MM.1S (cell line): ENCODE data around the gene PLAAT2.
"Not testable (repeated sequence)": the region's sequence is repeated elsewhere in the genome, so short reads cannot be mapped to it uniquely, and the experiment has no call there.

Source experiments
- DNase-seq: peaks from one replicate; pipeline ENCODE4 v3.0.0-alpha.2; 2015
- H2AFZ ChIP-seq: fragments of 300-600 bp; sonication (generic); 2 replicates; pipeline ENCODE4 v1.6.0; 2016; ENCODE audit warnings: antibody characterized with exemption, low read length
- H3F3A ChIP-seq: fragments of 300-600 bp; sonication (generic); 2 replicates; pipeline ENCODE4 v1.6.1; 2016; ENCODE audit warnings: mild to moderate bottlenecking, antibody characterized with exemption, low read length, moderate library complexity, mixed read lengths; ENCODE audit not compliant: insufficient read depth
- H3K27ac ChIP-seq: fragments of 300-600 bp; sonication (generic); 2 replicates; pipeline ENCODE4 v1.5.1; 2016; ENCODE audit warnings: mild to moderate bottlenecking, low read length
- H3K27me3 ChIP-seq: fragments of 300-600 bp; sonication (generic); replicated peaks from 2 replicates; pipeline ENCODE4 v1.6.0; 2016; ENCODE audit warnings: low read length; ENCODE audit not compliant: insufficient read depth
- H3K36me3 ChIP-seq: fragments of 300-600 bp; sonication (generic); replicated peaks from 2 replicates; pipeline ENCODE4 v1.6.1; 2016; ENCODE audit warnings: mild to moderate bottlenecking, low read length, mixed read lengths; ENCODE audit not compliant: insufficient read depth
- H3K4me1 ChIP-seq: fragments of 300-600 bp; sonication (generic); 2 replicates; pipeline ENCODE4 v1.6.1; 2016; ENCODE audit warnings: low read length, mixed read lengths
- H3K4me2 ChIP-seq: fragments of 300-600 bp; sonication (generic); 2 replicates; pipeline ENCODE4 v1.6.0; 2016; ENCODE audit warnings: low read depth, low read length
- H3K4me3 ChIP-seq: fragments of 300-600 bp; sonication (generic); 2 replicates; pipeline ENCODE4 v1.5.1; 2016; ENCODE audit warnings: low read length, mixed read lengths
- H3K79me2 ChIP-seq: fragments of 300-600 bp; sonication (generic); 2 replicates; pipeline ENCODE4 v1.6.1; 2016; ENCODE audit warnings: mixed run types, low read length, mixed read lengths
- H3K9ac ChIP-seq: fragments of 300-600 bp; sonication (generic); 2 replicates; pipeline ENCODE4 v1.6.1; 2016; ENCODE audit warnings: low read length, mixed read lengths
- H3K9me2 ChIP-seq: fragments of 300-600 bp; sonication (generic); replicated peaks from 2 replicates; pipeline ENCODE4 v1.6.1; 2016; ENCODE audit warnings: mild to moderate bottlenecking, low read length, mixed read lengths; ENCODE audit not compliant: insufficient read depth
- H3K9me3 ChIP-seq: fragments of 300-600 bp; sonication (generic); replicated peaks from 2 replicates; pipeline ENCODE4 v1.6.1; 2016; ENCODE audit warnings: mild to moderate bottlenecking, low read length, mixed read lengths; ENCODE audit not compliant: insufficient read depth
- H4K20me1 ChIP-seq: fragments of 300-600 bp; sonication (generic); 2 replicates; pipeline ENCODE4 v1.6.1; 2016; ENCODE audit warnings: mild to moderate bottlenecking, low read length, moderate library complexity, mixed read lengths; ENCODE audit not compliant: insufficient read depth
- EZH2 ChIP-seq: fragments of 300-600 bp; sonication (generic); optimal IDR thresholded peaks from 2 replicates; pipeline ENCODE3; 2017; ENCODE audit warnings: low read depth, mild to moderate bottlenecking, antibody characterized with exemption, low read length, mixed read lengths
- EZH2phosphoT487 ChIP-seq: fragments of 300-600 bp; sonication (generic); IDR thresholded peaks from 2 replicates; pipeline ENCODE4 v1.6.1; 2018; ENCODE audit warnings: antibody characterized with exemption, low read length
- TF ChIP-seq, protein P1 (sequence below): fragments of 300-600 bp; sonication (generic); IDR thresholded peaks from 2 replicates; pipeline ENCODE4 v1.5.1; 2016; ENCODE audit warnings: antibody characterized with exemption, low read length, mixed read lengths

Gene PLAAT2

GRCh38 chr11:63608353-63609345 lies 45.5 kb upstream of the PLAAT2 start:
- DNase-seq, result no peak
- no peak overlapping the region for H3K4me3 ChIP-seq
- H3K36me3 ChIP-seq, result no peaks in the 10 kb centered on the region
- H3K27ac ChIP-seq, result no peak overlapping the region
- no peaks in the 10 kb centered on the region for H4K20me1 ChIP-seq
- H3K4me2 ChIP-seq, result no peak overlapping the region
- no peaks in the 10 kb centered on the region for H3F3A ChIP-seq
- TF ChIP-seq EZH2 (no peak), EZH2phosphoT487 (no peak)
- TF ChIP-seq, protein P1, sequence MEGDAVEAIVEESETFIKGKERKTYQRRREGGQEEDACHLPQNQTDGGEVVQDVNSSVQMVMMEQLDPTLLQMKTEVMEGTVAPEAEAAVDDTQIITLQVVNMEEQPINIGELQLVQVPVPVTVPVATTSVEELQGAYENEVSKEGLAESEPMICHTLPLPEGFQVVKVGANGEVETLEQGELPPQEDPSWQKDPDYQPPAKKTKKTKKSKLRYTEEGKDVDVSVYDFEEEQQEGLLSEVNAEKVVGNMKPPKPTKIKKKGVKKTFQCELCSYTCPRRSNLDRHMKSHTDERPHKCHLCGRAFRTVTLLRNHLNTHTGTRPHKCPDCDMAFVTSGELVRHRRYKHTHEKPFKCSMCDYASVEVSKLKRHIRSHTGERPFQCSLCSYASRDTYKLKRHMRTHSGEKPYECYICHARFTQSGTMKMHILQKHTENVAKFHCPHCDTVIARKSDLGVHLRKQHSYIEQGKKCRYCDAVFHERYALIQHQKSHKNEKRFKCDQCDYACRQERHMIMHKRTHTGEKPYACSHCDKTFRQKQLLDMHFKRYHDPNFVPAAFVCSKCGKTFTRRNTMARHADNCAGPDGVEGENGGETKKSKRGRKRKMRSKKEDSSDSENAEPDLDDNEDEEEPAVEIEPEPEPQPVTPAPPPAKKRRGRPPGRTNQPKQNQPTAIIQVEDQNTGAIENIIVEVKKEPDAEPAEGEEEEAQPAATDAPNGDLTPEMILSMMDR, result no peak
- no peaks in the 10 kb centered on the region for H3K27me3 ChIP-seq
- no peaks in the 10 kb centered on the region for H3K79me2 ChIP-seq
- no peaks in the 10 kb centered on the region for H3K9me3 ChIP-seq
- H2AFZ ChIP-seq, result no peak overlapping the region
- H3K9ac ChIP-seq, result no peak overlapping the region
- H3K4me1 ChIP-seq, result no peaks in the 10 kb centered on the region
- H3K9me2 ChIP-seq, result no peaks in the 10 kb centered on the region

DNA sequence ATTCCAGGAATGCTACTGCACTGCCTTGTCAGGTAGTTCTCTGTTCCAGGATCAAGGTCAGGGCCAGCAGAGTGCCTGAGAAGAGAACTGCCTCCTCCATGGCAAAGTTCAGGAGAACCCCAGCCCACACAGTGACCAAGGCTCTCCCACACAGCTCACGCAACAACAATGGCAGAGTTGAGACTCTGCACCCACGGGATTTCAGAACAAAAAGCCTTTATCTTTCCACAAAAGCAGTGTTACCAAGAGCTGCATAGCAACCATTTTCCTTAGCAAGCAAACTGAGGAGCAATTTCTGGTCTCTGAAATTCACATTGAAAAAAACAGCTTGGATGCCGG lies 40.0 kb upstream of the PLAAT2 start:
- no peaks in the 10 kb centered on the region for H3K9me2 ChIP-seq
- no peaks in the 10 kb centered on the region for H3F3A ChIP-seq
- no peaks in the 10 kb centered on the region; the same call in 1 of the 2 replicates for H3K4me1 ChIP-seq
- no peaks in the 10 kb centered on the region for H3K36me3 ChIP-seq
- no peaks in the 10 kb centered on the region for H3K9me3 ChIP-seq
- H2AFZ ChIP-seq, result no peak overlapping the region
- H3K79me2 ChIP-seq, result no peaks in the 10 kb centered on the region
- H4K20me1 ChIP-seq, result no peaks in the 10 kb centered on the region
- no peak overlapping the region for H3K27ac ChIP-seq
- H3K4me3 ChIP-seq, result no peak overlapping the region
- H3K27me3 ChIP-seq, result no peaks in the 10 kb centered on the region
- no peak overlapping the region for H3K9ac ChIP-seq
- TF ChIP-seq EZH2phosphoT487 (no peak), EZH2 (no peak)
- TF ChIP-seq, protein P1, result no peak
- no peak overlapping the region for H3K4me2 ChIP-seq
- DNase-seq, result no peak

- not testable (repeated sequence) for H3K36me3 ChIP-seq, DNase-seq, H3K4me3 ChIP-seq, H3K27ac ChIP-seq, H4K20me1 ChIP-seq, H3K27me3 ChIP-seq, H3K4me2 ChIP-seq, H3K9ac ChIP-seq, H2AFZ ChIP-seq, H3K9me3 ChIP-seq, H3F3A ChIP-seq, H3K79me2 ChIP-seq, H3K4me1 ChIP-seq, H3K9me2 ChIP-seq
Measured at GRCh38 chr11:63602290-63603179, 39.4 kb upstream of the PLAAT2 start.
